HG02973 (cell line): ENCODE results near the gene CENPE.

ENCODE experiments used
- ATAC-seq: cut with Tn5 transposase; IDR thresholded peaks from one replicate; pipeline ENCODE4 v1.9.1; 2021; ENCODE audit warnings: moderate library complexity; ENCODE audit not compliant: unreplicated experiment

The CENPE gene

GRCh38 chr4:103075894-103076746, 122.0 kb downstream of the CENPE start:
- peak; percentile 52 for ATAC-seq

GRCh38 chr4:103075435-103075893, 122.7 kb downstream of the CENPE start:
- peak; percentile 5 for ATAC-seq

- peak; percentile 30 for ATAC-seq
Observed at GRCh38 chr4:103074744-103075434, 123.3 kb downstream of the CENPE start.

GRCh38 chr4:103073792-103074438, 124.2 kb downstream of the CENPE start:
- no peak for ATAC-seq

- ATAC-seq = no peak
Observed at GRCh38 chr4:103067841-103068547, 130.1 kb downstream of the CENPE start.

- ATAC-seq = no peak
Observed at GRCh38 chr4:103060453-103061148, 137.5 kb downstream of the CENPE start.
